Stimulated activated CD4-positive, alpha-beta T cell treated with anti-CD3 and anti-CD28 coated beads, Interleukin-2, amount 100 ng/mL, for 48 hours (primary cell): ENCODE data around the gene BDKRB2.
A peak's percentile ranks its signal among the peaks of the same experiment; 100 is the strongest.

Experiments
- DNase-seq, 2 donors: peaks; one replicate each; pipeline ENCODE4 v3.0.0-alpha.2; 2020

Gene BDKRB2

GRCh38 chr14:96204151-96205058, at the start of gene BDKRB2:
Gene BDKRB2 (plus strand): TSS chr14:96204839. CDS start chr14:96237108, 32,269 bp downstream.
- peak in 1 of 2 donors; percentile 9 for DNase-seq

- no peak for DNase-seq
Measured at GRCh38 chr14:96154900-96155299, 49.7 kb upstream of the BDKRB2 start.

- no peak for DNase-seq
Measured at GRCh38 chr14:96156804-96157760, 47.6 kb upstream of the BDKRB2 start.

GRCh38 chr14:96158735-96159134, 45.9 kb upstream of the BDKRB2 start:
- DNase-seq, result no peak

- DNase-seq, result no peak
Measured at GRCh38 chr14:96160076-96160912, 44.3 kb upstream of the BDKRB2 start.

- no peak for DNase-seq
Measured at GRCh38 chr14:96160913-96161310, 43.7 kb upstream of the BDKRB2 start.

- DNase-seq, result no peak
Measured at GRCh38 chr14:96161636-96162035, 43.0 kb upstream of the BDKRB2 start.

- no peak for DNase-seq
Measured at GRCh38 chr14:96162265-96162664, 42.4 kb upstream of the BDKRB2 start.

GRCh38 chr14:96162741-96163140, 41.9 kb upstream of the BDKRB2 start:
- no peak for DNase-seq

- no peak for DNase-seq
Measured at GRCh38 chr14:96164861-96165490, 39.7 kb upstream of the BDKRB2 start.

- DNase-seq, result no peak
Measured at GRCh38 chr14:96165493-96166436, 38.9 kb upstream of the BDKRB2 start.

- DNase-seq, result no peak
Measured at GRCh38 chr14:96166461-96167223, 38.0 kb upstream of the BDKRB2 start.

- DNase-seq, result no peak
Measured at GRCh38 chr14:96167224-96168148, 37.2 kb upstream of the BDKRB2 start.

- DNase-seq, result no peak
Measured at GRCh38 chr14:96168581-96168980, 36.1 kb upstream of the BDKRB2 start.

- DNase-seq, result no peak
Measured at GRCh38 chr14:96170961-96171592, 33.6 kb upstream of the BDKRB2 start.

GRCh38 chr14:96173636-96174475, 30.8 kb upstream of the BDKRB2 start:
- no peak for DNase-seq

- DNase-seq, result no peak
Measured at GRCh38 chr14:96176275-96176674, 28.4 kb upstream of the BDKRB2 start.
